Mesodermal cell (in vitro differentiated cells): Measurements from ENCODE around the gene KCNMB1.

Experiments
- H3K27ac ChIP-seq: 2 replicates; pipeline ENCODE4 v1.7.0; 2013; ENCODE audit warnings: mild to moderate bottlenecking, low read depth, low read length, moderate library complexity; ENCODE audit not compliant: severe bottlenecking
- H3K36me3 ChIP-seq: 2 replicates; pipeline ENCODE4 v1.7.1; 2013; ENCODE audit warnings: mild to moderate bottlenecking, low read length, moderate library complexity; ENCODE audit not compliant: control insufficient read depth, insufficient read depth
- H3K4me1 ChIP-seq: one replicate; pipeline ENCODE4 v1.7.1; 2013; ENCODE audit warnings: mild to moderate bottlenecking, low read length; ENCODE audit not compliant: insufficient read depth, control insufficient read depth, poor library complexity, severe bottlenecking
- H3K4me3 ChIP-seq: 2 replicates; pipeline ENCODE4 v1.7.0; 2013; ENCODE audit warnings: low read length, control low read depth, mild to moderate bottlenecking; ENCODE audit not compliant: insufficient read depth, poor library complexity, severe bottlenecking; ENCODE audit errors: extremely low read depth
- H3K9me3 ChIP-seq: 2 replicates; pipeline ENCODE4 v1.7.1; 2013; ENCODE audit warnings: mild to moderate bottlenecking, low read length, moderate library complexity; ENCODE audit not compliant: control insufficient read depth
- WGBS, 2 experiments: methylation state at CpG; one replicate each; pipeline ENCODE4 v1.1.5; 2013; ENCODE audit warnings: missing lambda C conversion rate in 2 of 2; ENCODE audit not compliant: insufficient coverage in 2 of 2; 5-methylcytosine and 5-hydroxymethylcytosine counted together

KCNMB1 gene

GRCh38 chr5:170361616-170362015 lies 27.6 kb downstream of the KCNMB1 start:
- H3K9me3 ChIP-seq = no peaks in the 10 kb centered on the region
- H3K4me3 ChIP-seq = no peak overlapping the region
- no peak overlapping the region for H3K27ac ChIP-seq
- H3K36me3 ChIP-seq = no peaks in the 10 kb centered on the region
- H3K4me1 ChIP-seq = no peaks in the 10 kb centered on the region
- 80 to 92% methylated on average over 2 to 3 of the region's 5 CpGs for WGBS, 2 experiments

GRCh38 chr5:170361116-170361515 lies 28.1 kb downstream of the KCNMB1 start:
- no peak overlapping the region for H3K4me3 ChIP-seq
- no peaks in the 10 kb centered on the region for H3K9me3 ChIP-seq
- 88 to 91% methylated on average over 1 to 4 of the region's 5 CpGs for WGBS, 2 experiments
- H3K36me3 ChIP-seq = no peaks in the 10 kb centered on the region
- no peaks in the 10 kb centered on the region for H3K4me1 ChIP-seq
- no peak overlapping the region for H3K27ac ChIP-seq

GRCh38 chr5:170360709-170361108 lies 28.5 kb downstream of the KCNMB1 start:
- no peaks in the 10 kb centered on the region for H3K36me3 ChIP-seq
- no peaks in the 10 kb centered on the region for H3K9me3 ChIP-seq
- no peak overlapping the region for H3K4me3 ChIP-seq
- 84 to 88% methylated on average over 7 to 8 of the region's 8 CpGs for WGBS, 2 experiments
- H3K27ac ChIP-seq = no peak overlapping the region
- no peaks in the 10 kb centered on the region for H3K4me1 ChIP-seq

GRCh38 chr5:170357955-170358444 lies 31.2 kb downstream of the KCNMB1 start:
- H3K36me3 ChIP-seq = no peaks in the 10 kb centered on the region
- H3K4me1 ChIP-seq = peaks cover 5% of the 10 kb centered on the region
- no peak overlapping the region for H3K27ac ChIP-seq
- WGBS, 2 experiments = 80 to 87% methylated on average over 5 of the region's 8 CpGs
- H3K9me3 ChIP-seq = no peaks in the 10 kb centered on the region
- no peak overlapping the region for H3K4me3 ChIP-seq

- H3K27ac ChIP-seq = no peak overlapping the region
- no peaks in the 10 kb centered on the region for H3K9me3 ChIP-seq
- 72 to 88% methylated on average over 7 to 8 of the region's 8 CpGs for WGBS, 2 experiments
- H3K4me1 ChIP-seq = peaks cover 6% of the 10 kb centered on the region
- H3K4me3 ChIP-seq = no peak overlapping the region
- H3K36me3 ChIP-seq = no peaks in the 10 kb centered on the region
These were observed 33.5 kb downstream of the KCNMB1 start for GRCh38 chr5:170355601-170356098.

GRCh38 chr5:170353961-170354360 lies 35.2 kb downstream of the KCNMB1 start:
- WGBS, 2 experiments = 89 to 91% methylated on average over 8 to 9 of the region's 9 CpGs
- Histone ChIP-seq H3K4me3 (no peak overlapping the region), H3K9me3 (no peaks in the 10 kb centered on the region), H3K36me3 (no peaks in the 10 kb centered on the region), H3K27ac (no peak overlapping the region), H3K4me1 (peaks cover 6% of the 10 kb centered on the region)

GRCh38 chr5:170353011-170353761 lies 36.0 kb downstream of the KCNMB1 start:
- no peaks in the 10 kb centered on the region for H3K9me3 ChIP-seq
- H3K4me1 ChIP-seq = peaks cover 6% of the 10 kb centered on the region
- peak overlapping the region; percentile 4 for H3K27ac ChIP-seq
- WGBS, 2 experiments = 35 to 45% methylated on average over 12 of the region's 18 CpGs
- H3K36me3 ChIP-seq = no peaks in the 10 kb centered on the region
- no peak overlapping the region for H3K4me3 ChIP-seq

GRCh38 chr5:170348137-170348633 lies 41.0 kb downstream of the KCNMB1 start:
- WGBS, 2 experiments = 86 to 93% methylated on average over 8 to 9 of the region's 11 CpGs
- peaks cover 3% of the 10 kb centered on the region for H3K4me1 ChIP-seq
- no peaks in the 10 kb centered on the region for H3K36me3 ChIP-seq
- no peak overlapping the region for H3K27ac ChIP-seq
- no peak overlapping the region for H3K4me3 ChIP-seq
- H3K9me3 ChIP-seq = no peaks in the 10 kb centered on the region

- no peaks in the 10 kb centered on the region for H3K4me1 ChIP-seq
- 83 to 89% methylated on average over 8 to 9 of the region's 9 CpGs for WGBS, 2 experiments
- no peak overlapping the region for H3K4me3 ChIP-seq
- H3K9me3 ChIP-seq = no peaks in the 10 kb centered on the region
- H3K36me3 ChIP-seq = no peaks in the 10 kb centered on the region
- H3K27ac ChIP-seq = no peak overlapping the region
These were observed 42.1 kb downstream of the KCNMB1 start for GRCh38 chr5:170347022-170347567.

- 83 to 100% methylated on average over 1 of the region's 1 CpG for WGBS, 2 experiments
- Histone ChIP-seq H3K36me3 (no peaks in the 10 kb centered on the region), H3K4me3 (no peak overlapping the region), H3K4me1 (no peaks in the 10 kb centered on the region), H3K9me3 (no peaks in the 10 kb centered on the region), H3K27ac (no peak overlapping the region)
These were observed 43.2 kb downstream of the KCNMB1 start for GRCh38 chr5:170345971-170346370.

GRCh38 chr5:170343177-170343576 lies 46.0 kb downstream of the KCNMB1 start:
- Histone ChIP-seq H3K4me3 (no peak overlapping the region), H3K9me3 (no peaks in the 10 kb centered on the region), H3K4me1 (no peaks in the 10 kb centered on the region), H3K36me3 (no peaks in the 10 kb centered on the region), H3K27ac (no peak overlapping the region)
- 90 to 100% methylated on average over 1 to 3 of the region's 3 CpGs for WGBS, 2 experiments
